GM21717 (cell line): ENCODE measurements around the gene GNG7.

Experiments used
- ATAC-seq: cut with Tn5 transposase; IDR thresholded peaks from one replicate; pipeline ENCODE4 v1.9.1; 2021; ENCODE audit warnings: mild to moderate bottlenecking, moderate library complexity; ENCODE audit not compliant: unreplicated experiment

GNG7 gene

DNA sequence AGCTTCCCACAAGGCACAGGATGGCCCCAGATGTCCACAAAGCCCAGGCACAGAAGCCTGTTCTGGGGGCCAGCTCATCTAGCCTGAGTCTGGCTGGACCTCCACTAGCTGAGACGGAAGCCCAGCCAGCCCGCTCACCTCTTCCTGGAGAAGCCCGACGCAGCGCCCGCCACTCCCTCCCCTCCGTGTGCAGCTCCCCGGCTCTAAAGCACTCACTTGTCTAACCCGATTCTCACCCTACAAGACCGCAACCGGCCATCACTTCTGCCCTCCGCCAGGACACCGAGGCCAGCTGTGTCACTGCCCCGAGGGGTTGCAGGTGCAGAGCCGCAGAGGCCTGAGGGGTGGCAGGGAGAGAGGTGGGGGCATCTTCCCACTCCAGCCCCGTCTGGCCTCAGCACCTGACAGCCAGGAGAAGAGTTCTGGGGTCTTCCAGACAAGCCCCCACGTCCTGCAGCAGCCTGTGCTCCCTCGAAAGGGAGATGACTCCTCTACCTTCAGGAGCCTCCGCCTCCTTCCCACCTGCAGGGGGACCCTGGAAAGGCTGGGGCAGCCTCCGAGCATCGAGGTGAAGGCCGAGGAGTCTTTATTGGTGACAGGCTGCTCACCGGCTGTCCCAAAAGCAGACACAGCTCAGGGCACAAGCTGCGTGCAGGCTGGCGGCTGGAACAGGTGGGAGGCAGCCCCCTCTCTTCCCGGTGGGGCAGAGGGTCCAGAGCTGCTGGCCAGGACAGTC, 24.6 kb upstream of the GNG7 start:
- no peak for ATAC-seq

DNA sequence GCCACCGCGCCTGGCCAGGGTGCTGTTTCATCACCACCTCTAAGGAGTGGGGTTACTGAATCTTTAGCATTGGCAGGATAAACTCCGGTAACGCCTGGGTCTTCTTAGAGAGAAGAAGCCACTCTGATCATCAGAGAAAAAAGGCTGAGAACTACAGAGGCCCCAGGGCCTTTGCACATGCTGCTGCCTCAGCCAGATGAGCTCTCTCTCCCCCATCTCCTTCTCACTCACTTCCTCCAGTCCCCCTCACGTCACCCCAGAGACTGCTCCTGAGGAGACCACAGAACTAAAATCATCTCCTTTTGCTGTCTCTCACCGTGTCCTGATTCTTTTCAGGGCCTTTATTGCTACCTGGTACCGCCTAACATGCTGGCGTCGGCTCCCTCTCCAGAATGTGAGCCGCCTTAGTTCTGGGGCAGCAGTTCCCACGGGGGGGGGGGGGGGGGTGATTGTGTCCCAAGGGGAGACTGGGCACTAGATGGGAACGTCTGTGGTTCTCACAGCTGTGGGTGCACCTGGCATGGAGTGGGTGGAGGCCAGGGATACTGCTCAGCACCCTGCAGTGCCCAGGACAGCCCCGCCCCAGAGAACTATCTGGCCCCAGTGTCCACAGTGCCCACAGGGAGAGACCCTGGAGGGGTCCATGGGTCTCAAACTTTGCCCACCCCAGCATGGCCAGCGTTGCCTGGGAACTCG, 23.8 kb upstream of the GNG7 start:
- no peak for ATAC-seq

DNA sequence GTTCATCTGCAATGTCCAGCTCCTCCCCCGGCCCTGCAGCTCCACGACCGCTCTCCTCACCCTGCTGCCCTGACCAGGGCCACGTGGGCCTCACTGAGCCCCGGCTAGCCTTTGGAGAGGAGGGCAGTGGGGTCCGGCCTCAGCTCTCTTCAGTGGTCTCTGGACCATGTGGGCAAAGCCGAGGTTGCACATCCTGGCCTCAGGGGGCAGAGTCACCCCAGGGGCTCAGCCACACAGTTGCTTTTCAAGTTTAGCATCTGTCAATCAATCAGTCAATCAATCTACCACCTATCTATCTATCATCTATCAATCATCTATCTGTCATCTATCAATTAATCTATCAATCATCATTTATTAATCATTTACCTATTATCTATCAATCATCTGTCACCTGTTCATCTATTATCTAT, 21.7 kb upstream of the GNG7 start:
- no peak for ATAC-seq

DNA sequence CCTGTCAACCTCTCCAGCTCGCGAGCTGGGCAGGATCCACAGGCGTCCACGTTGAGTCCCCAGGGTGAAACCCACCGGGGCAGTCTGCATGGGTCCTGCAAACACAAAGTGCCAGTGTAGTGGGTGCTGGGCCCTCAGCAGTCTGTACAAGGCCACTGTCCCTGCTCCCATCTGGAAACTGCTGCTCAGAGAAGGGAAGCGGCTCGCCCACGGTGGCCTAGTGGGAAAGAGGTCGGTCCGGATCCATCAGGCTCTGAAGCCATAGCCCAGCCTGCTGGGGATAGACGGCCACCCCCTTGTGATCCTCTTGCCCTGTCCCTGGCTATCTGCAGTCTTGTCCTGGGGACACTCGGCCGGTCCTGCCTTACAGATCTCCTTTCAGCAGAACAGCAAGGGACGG, 21.3 kb upstream of the GNG7 start:
- no peak for ATAC-seq

DNA sequence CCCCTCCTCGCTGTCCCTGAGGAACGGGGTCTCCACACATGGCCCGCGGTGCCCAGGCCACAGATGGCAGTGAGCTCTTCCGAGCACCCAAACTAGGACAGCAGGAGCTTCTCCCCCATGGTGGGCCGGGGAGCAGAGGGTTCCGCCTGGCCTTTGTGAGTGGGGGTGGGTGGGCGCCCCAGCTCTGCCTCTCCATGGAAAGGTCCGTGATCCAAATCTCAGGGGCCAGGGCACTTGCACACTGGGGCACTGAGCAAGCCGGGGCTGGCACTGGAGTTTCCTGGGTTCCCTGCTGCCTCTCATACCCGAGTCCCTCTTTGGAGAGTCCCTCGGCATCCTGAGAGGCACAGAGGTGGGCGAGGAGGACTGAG, 20.8 kb upstream of the GNG7 start:
- ATAC-seq = no peak

DNA sequence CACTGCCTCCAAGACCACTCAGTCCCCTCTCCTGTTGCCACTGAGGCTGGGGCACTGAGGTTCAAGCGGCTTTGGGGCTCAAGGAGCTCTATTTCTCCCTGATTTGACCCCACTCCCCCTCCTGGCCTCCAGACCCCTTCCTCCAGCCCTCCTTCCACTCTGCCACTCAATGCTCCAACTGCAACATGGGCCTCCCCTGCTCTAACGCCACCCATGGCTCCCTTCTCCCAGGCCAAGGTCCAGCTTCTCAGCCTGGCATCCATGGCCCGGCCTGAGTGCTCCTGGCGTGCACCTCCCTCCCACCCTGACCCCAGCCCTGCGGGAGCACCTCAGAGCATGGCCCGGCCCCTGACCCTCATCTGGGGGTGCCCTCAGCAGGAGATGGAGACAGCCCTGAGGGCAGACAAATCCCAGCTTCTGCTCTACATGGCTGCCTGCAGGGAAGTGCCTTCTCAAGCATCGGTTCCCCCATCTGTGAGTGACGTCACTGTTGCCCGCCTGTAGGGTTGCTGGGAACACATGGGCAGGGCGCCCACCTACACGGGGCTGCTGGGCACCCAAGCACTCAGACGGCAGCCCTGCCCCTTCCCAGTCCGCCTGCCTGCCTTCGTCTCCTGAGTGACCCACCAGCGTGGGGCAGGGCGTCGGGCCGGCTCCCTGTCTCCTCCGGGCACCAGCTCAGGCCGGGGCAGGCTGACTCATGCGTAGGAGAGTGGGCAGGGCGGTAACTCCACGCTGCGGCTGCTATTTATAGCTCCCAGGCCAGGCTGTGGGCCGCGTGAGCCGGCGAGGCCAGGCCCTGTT, 20.2 kb upstream of the GNG7 start:
- no peak for ATAC-seq

DNA sequence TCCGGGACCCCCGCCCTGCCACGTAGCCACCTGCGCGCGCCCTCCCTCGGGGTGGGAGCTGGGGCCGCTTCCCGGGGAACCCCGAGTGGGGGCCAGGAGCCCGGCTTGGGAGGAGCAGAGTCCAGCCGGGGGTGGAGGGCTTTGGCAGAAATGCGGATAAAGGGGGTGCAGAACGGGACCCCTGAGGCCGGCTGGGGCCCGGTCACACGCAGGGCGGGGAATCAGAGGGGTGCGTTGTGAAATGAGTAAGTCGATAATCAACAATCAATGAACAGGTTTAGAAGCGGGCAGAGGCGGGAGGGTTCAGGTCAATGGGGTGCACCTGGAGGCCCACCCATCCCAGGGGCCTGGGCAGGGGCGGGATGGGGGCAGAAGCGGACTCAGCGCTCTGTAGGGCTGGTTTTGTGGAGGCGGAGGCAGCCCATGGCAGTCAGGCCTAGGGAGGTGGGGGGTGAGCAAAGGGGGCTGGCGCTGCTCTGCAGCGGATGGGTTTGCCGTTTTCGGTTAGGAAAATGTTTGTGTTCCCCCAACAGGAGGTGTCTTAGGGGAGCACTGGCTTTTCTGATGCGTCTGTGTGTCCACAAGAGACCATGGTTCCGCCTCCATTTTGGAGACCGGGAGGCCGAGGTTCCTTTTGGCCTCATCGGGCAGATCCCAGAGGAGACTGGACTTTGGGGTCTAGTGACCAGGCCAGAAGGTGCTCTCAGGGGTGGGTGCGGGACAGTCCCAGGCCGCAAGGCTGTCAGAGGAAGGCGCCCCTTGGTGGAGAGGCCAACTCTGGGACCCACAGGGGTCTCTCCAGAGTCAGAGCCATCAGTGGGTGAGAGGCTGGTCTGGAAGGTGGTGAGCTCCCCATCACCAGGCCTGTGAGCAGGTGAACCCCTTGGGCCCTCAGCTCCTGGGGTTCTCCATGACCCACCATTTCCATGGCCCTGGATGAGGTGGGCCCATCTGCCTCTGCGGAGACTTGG, 19.4 kb upstream of the GNG7 start:
- no peak for ATAC-seq

DNA sequence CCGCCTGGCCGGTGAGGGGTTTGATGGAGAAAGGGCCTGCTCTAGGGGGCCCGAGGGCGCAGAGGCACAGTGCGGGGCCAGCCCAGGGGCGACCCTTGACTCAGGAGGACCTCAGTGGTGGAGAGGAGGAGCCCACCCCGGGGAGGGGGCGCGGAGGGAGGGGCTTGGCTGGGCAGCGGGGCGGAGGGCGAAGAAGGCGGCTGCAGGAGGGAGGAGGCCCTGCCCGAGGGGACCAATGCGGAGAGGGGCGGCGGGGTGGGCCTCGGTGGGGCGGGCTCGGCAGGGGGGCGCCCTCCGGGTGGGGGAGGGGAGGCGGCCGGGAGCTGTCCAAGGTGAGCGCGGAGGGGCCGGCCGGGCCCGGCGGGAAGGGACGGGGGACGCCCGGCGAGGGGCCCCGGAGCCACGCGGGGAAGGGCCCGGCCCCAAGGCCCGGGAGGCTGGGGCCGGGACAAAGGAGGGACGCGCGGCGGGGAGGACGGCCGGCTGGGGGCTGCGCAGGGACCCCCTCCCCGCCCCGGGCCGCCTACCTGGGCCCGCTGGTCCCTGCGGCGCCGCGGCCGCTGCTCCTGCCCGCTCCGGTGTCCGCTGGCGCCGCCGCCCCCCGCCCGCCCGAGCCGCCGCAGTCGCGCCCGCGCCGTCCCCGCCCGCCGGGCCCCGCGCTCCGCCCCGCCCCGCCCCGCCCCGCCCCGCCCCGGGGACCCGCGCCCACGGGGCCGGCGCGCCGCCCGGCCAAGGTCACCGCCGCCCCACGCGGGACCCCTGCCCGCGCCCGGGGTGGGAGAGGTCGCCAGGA, 18.5 kb upstream of the GNG7 start, which contains the start of gene DIRAS1:
TSS of gene DIRAS1 (minus strand) at position 596 of the 793 bp plus-strand sequence. CDS start 3,566 bp downstream, outside the sequence.
- no peak for ATAC-seq

DNA sequence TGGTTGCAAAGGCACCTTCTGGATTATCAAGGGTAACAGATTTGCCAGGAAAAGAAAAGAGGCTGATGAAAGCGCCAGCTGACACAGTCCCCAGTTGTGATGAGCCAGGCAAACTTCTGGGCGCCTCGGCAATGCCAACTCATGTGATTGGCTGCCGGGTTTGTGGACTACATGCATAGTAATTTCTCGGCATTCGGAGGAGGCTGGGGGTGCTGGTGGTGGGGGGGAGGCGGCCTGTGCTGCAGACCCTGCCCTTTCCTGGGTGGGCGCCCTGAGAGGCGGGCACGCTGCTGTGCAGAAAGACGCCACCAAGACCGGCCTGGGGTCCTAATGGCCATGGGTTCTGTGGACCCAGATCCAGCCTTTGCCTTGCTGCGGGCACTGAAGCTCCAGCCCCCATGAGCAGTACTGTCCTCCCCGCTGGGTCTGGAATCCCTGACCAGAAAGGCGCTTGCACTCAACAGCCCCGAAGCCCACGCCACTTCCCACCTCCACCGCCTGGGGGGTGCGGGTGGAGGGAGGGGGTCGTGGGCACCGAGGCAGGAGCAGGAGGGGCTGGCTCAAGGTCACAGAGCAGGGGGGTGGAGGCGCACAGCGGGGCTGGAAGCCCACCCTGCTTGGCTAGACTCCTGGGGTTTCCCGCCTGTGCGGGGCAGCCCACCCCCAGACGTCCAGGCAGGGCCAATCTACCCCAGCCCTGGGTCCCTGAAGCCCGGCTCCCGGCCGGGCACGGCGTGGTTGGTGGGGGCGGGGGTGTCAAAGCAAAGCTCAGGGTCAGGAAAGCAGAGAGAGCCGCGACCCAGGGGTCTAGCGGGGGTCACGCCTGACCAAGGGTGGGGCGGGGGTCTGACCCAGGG, 17.7 kb upstream of the GNG7 start:
- no peak for ATAC-seq

DNA sequence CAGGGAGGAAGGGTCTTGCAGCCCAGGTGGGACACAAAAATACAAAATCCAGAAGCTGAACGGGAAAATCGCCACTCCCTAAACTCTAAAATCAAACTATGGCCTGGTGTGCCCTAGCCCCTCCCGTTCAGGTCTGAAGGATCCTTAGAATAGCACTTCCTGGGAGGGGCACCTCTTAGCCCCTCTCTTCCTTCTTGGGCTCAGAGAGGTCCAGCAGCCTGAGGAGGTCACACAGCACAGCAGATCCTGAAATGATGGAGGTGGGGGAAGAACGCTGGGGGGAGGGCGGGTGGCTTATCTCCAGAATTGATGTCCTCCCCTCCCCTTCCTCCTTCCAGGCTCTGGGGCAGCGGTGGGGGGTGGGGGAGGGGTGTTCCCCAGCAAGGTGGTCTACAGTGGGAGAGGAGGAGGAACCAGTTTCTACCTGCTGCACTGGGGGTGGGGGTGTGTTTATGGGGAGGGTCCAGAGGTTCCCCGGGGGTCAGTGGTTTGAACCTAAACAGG, 16.8 kb upstream of the GNG7 start:
- no peak for ATAC-seq

DNA sequence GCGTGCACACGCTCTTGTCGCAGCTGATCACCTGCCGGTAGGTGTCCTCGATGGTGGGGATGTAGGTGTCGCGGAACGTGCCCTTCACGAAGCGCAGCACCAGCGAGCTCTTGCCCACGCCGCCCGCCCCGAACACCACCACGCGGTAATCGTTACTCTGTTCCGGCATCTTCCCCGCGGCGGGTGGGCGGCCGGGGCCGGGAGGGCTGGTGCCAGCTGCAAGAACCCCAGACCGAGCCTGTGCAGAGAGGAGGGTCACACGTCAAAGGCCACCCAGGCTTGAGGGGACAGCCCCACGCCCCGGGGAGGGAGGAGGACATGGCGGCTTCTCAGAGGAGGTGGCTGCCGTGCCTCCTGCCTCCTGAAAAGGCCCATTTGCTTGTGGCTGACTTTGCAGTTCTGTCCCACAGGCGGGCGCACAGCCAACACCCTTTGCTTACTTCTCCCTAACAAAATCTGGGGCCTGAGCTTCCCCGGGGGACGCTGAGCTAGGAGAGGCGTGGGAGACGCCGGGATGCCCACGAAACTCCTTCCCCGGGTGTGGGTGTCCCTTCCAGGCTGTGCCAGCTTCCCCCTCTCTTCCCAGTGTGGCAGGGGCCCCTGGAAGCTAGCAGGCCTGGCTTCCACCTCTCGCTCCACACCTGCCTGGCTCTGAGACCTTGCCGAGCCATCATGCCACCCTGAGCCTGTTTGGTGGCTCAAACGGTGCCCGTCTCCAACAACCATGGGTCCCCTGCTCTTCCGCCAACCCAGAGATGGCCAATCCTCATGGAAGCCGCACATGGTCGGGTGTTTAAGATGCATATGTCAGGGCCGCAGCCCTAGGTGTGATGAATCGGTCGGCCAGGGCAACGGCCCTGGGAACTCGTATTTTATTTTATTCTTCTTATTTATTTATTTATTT, 15.4 kb upstream of the GNG7 start:
- ATAC-seq = no peak

DNA sequence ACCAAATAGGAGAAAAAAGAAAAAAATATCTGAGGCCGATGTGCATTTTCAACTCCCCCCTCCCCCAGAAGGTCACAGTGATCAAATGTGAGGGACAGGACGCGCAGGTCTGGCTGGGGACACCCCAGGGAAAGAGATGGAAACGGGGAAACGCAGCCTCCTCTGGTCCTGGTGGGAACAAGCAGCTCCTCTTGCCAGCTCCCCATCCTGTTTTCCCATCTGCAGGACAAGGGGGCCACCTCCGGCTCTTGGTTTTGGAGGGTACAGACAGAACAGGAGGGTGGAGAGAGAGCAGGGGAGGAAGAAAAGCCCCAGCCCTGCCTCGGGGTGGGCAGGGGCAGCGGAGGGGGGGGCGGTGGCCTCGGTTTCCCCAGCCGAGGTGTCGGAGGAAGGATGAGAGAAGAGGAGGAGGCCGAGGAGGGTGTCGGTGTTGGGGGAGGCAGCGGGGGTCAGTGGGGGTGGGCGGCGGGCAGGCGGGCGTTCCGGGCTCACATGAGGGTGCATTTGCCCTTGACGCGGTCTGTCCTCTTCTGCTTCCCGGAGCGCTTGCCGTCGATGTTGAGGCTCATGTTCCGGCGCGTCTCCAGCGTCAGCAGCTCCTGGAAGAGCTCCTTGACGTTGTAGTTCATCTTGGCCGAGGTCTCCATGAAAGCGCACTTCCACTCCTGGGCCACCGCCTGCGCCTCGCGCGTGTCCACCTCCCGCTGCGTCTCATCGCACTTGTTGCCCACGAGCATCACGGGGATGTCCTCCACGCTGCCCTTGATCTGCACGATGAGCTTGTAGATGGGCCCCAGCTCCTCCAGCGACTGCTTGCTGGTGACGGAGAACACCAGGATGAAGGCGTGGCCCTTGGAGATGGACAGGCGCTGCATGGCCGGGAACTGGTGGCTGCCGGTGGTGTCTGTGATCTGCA, 14.5 kb upstream of the GNG7 start:
- no peak for ATAC-seq

DNA sequence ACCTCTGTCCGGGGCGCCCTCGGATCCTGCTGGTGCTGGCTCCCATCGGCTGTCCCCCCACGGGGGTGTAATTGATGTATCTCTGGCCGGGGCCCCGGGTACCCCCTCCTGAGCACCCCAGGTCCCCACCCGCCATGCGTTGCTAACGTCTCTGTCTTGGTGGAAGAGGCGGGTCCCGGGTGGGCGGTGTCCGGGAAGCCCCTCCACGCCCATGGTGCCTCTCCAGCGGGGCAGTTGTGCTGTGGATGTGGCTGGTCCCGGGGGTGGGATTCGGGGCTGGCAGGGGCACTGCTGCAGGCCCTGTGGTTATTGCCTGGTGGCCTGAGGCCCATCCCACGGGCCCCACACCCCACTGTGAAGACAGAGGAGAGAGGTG, 13.8 kb upstream of the GNG7 start:
- ATAC-seq = no peak

DNA sequence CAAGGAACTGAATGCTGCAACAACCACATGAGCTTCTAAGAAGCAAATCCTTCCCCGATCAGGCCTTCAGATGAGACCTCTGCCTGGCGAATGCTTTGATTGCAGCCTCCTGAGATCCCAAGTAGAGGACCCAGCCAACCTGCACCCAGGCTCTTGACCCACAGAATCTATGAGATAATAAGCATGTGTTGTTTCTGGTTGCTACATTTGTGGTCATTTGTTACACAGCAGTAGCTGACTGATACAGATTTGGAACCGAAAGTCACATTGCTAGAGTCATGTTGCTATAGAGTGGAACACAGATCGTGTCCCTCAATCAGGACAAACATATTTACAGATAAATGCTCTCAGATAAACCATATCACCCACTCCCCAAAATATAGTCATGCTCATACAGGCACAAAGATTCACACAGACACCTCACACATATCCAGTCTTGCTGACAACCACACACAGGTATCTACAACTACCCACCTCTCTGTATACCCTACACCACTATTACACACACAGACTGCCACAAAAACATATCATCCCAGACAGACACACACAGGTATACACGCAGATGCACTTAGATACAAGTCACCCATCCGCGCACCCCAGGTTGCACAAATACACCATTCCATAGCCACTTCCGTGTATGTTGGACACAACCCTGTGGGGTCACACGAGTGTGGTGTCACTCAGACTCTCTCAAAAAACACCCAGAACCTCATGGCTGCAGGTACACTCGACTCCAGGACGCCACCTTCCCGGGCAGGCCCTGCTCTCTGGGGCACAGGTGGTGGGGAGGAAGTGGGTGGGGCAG, 13.2 kb upstream of the GNG7 start:
- no peak for ATAC-seq

DNA sequence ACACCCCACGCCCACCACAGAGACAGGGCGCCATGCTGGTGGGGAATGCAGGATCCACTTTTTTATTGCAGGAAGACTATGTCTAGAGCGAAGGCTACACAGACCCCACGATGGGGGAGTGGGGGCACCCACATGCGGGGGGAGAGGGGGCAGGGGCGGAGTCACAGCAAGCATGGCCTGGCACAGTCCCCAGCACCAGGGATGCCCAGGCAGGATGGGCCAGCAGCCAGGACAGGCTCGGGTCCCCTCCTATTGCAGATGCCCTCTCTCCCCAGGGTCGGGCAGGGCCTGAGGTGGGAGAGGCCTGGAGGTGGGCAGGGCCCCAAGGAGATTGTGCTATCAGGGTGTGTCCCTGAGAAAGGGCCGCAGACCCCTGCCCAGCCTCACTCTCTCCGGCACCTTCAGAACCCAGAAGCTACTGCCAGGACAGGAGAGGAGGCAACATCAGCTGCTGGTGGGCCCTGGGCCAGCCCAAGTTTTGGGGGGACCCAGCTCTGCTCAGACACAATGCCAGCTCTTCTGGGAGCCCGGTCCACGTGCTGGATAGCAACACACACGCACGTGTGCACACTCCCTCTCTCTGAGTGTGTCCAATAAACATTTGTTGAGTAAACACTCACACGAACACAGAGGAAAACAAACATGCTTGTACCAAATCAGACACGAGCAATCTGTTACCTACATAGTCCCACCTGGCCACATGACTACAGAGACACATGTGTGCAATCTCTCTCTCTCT, 12.2 kb upstream of the GNG7 start:
- no peak for ATAC-seq
